GM18520 (cell line): ENCODE measurements around the gene EPN3.

ENCODE experiments used
- ATAC-seq: cut with Tn5 transposase; IDR thresholded peaks from one replicate; pipeline ENCODE4 v1.9.1; 2021; ENCODE audit not compliant: unreplicated experiment

Gene EPN3

DNA sequence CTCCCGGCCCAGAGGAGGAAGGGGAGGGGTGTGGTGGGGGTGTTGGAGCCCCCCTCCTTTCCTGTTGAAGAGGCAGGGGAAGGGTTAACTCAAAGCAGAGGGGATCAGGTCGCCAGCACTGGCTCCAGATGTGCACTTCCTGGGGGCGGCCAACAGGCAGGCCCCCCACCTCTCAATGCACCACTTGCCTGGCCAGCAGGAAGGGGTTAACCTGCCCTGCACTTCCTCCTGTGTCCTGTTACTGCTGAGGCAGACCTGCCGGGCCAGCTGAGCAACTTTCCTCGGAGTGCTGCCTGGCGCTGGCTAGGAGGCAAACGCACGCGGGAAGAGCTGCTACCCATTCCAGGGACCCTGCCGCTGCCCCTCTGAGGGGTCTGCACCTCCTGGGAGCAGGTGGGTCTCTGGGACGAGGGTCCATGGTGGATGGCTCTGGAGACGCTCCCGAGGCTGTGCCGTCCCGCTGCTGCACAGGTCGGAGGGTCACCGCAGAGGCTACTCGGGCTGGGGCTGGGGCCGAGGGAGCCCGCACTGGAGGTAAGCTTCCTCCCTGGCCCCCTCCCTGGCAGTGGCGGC lies at the start of gene EPN3:
TSS of gene EPN3 (plus strand) at position 284 of the 573 bp plus-strand sequence. CDS start 3,822 bp downstream, outside the sequence.
- no peak for ATAC-seq

- no peak for ATAC-seq
Observed at GRCh38 chr17:50483266-50483665, 49.3 kb upstream of the EPN3 start.

DNA sequence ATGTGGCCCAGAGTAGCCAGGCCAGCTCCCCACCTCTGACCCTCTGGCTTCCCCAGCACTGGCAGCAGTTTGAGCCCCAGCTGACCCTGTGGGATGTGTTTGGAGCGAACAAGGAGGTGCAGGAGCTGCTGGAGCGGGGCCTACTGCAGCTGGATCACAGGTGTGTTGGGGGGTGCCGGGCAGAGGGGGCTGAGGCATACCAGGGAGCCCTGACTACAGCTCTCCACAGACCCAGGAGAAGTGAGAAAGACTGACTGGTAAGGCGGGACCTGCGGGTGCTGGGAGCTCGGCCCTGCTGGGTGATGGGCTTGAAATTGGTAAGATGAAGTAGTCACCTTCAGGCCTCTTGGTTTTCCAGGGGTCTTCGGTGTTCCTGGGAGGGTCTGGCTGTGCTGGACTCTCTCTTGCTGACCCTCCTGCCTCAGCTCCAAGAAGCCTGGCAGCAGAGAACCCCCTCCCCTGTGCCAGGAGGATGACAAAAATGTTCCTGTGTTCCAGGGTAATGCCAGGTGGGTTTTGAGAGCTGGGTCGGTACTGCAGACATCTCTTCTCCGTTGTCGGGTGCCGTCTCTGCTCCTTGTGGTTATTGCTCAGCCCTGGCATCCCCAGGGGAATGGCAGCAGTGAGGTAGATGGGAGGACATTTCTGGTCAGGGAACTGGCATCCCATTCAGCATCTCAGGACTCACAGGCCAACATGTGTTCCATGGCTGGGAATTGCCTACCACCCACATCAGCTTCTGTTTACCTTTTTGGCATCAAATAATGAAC lies 48.0 kb upstream of the EPN3 start:
- ATAC-seq: no peak

- no peak for ATAC-seq
Observed at GRCh38 chr17:50487213-50488096, 45.1 kb upstream of the EPN3 start.

GRCh38 chr17:50488880-50489279 lies 43.7 kb upstream of the EPN3 start:
- ATAC-seq: no peak

GRCh38 chr17:50491505-50491904 lies 41.0 kb upstream of the EPN3 start:
- no peak for ATAC-seq

- no peak for ATAC-seq
Observed at GRCh38 chr17:50492214-50492613, 40.3 kb upstream of the EPN3 start.

DNA sequence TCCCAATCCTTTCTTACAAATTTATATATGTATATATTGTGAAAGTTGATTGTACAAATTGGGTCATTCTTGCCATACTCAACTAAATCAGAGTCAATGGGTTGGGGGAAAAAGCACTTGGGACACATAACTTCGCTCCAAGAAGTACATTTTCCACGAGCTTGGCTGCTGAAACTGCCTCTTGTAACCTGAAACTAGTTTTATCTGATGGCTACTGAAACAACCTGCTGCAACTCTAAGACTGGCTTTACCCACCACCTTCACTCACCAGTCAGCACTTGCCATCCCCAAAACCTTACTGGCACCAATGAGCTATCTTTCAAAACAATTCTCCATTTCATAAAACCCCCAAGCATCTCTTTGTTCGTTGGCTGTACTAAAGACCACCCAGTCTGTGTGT lies 38.8 kb upstream of the EPN3 start:
- no peak for ATAC-seq

DNA sequence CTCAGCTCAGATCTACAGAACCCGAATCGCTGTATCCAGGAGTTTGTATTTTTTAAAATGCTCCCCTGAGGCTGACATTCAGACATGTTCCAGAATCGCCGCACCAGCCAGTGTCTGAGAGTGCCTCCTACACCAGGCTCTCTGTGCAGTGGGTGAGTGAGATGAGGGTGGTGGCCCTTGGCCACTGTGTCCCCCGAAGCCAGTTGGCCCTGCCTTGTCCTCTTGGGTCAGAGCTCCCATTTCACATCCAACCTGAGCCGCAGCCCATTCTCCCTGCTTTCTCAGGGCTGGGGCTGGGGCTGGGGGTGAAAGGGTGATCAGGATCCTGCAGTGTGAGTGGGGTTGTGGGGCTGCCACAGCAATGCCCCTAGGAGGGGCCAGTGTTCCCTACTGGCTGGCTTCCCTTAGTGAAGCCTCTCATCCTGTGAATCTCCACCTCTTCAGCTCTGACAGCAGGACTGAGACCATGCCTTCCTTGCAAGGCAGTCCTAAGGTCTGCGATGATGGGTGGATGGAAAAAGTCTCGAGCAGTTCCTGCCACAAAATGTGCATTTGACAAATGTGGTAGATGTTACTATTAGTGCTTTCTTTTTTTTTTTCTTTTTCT lies 37.2 kb upstream of the EPN3 start:
- ATAC-seq: no peak

DNA sequence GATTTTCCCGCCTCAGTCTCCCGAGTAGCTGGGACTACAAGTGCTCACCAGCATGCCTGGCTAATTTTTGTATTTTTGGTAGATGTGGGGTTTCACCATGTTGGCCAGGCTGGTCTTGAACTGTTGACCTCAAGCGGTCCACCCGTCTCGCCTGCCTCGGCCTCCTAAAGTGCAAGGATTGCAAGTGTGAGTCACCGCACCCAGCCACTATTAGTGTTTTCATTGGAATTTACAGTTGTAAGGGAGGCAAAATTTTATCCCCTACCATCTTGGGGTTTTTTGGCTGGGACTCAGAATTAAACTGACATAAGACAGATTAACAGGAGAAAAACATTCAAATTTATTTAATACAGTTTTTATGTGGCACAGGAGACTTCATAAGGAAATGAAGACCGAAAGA lies 36.6 kb upstream of the EPN3 start:
- ATAC-seq: no peak

- no peak for ATAC-seq
Observed at GRCh38 chr17:50498021-50498874, 34.3 kb upstream of the EPN3 start.

DNA sequence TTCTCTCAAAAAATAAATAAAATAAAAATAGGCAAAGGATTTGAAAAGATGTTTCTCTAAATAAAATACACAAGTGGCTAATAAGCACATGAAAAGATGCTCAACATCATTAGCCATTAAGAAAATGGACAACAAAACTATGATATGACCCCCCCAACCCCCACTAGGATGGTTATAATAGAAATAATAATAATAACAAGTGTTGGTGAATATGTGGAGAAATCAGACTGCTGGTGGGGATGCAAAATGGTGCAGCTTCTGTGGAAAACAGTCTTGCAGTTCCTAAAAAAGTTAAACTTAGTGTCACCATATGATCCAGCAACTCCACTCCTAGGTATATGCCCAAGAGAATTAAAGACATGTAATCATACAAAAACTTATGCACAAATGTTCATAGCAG lies 33.3 kb upstream of the EPN3 start:
- ATAC-seq: no peak

DNA sequence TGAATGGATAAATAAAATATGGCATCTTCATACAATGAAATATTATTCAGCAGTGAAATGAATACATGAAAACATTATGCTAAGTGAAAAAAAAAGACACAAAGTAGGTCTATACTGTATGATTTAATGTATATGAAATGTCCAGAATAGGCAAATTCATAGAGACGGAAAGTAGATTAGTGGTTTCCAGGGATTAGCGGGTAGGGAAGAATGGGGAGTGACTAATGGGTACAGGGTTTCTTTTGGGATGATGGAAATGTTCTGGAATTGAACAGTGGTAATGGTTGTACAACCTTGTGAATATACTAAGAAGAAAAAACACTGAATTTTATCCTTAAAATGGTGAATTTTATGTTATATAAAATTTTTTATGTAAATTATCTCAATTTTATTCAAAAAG lies 32.8 kb upstream of the EPN3 start:
- ATAC-seq: no peak

GRCh38 chr17:50501054-50501453 lies 31.5 kb upstream of the EPN3 start:
- ATAC-seq: no peak

GRCh38 chr17:50502301-50502990 lies 30.1 kb upstream of the EPN3 start:
- ATAC-seq: no peak

DNA sequence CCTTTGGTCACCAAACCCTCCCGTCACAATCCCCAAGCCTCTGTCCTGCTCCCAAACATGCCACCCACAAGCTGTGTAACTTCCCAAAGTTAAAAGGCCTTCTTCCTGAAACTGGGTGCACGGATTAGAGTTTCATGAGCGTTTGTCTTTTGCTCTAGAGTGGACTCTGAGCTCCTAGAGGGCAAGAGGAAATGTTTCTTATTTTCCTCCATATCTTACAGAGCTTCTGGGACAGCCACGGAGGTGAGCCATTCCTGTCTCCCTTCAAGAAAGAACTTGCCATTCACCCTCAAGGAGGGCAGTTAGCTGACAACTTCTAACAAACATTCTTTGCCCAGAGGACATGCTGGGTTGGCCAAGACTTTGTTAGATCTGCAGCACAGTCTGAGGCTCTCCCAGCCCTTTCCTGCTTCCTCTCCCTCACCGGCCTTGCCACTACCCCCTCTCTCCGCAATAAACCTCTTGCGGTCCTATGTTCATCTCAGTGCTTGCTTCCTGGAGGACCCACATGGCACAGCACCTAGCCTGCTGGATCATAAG lies 26.9 kb upstream of the EPN3 start:
- no peak for ATAC-seq

GRCh38 chr17:50506298-50506697 lies 26.2 kb upstream of the EPN3 start:
- ATAC-seq: no peak

DNA sequence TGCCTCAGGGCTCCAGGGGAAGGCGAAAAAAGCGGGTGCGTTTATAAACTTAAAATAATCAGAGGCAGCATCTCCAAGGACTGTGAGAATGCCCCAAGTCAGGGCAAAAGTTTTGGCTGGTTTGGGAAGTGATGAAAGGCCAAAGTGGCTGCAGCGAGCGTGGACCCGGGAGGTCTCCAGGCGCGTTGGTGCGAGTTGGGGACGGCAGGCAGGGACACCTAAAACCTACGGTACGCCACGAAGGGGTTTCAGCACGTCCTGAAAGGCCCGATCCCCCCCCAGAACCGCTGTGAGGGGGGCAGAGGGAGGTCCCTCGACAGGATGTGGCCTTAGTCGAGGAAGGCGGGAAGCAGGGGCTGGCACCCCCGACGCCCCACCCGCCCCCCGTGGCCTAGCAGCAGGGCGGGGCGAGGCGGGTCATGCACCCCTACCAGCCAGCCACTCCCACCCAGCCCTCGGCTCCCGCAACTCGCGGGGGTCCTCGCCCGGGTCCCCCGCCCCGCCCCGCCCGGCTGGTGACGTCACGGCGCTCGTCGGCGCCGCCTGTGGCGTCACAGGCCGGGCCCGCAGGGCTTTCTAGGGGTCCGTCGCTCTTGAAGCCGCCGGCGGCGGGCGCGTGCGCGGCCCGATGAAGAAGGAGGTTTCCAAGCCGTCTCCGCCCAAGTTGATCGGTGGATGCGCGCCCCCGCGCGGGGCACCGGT lies 24.5 kb upstream of the EPN3 start, which contains the start of gene MYCBPAP:
TSS of gene MYCBPAP (plus strand) at position 569 of the 702 bp plus-strand sequence. CDS start 236 bp downstream, outside the sequence.
- ATAC-seq: peak; percentile 54
